GM23338 (cell line): ENCODE data around the gene FHIT. TPM values are rescaled to one million over a fixed set of nuclear protein-coding genes. Genes with fewer than 3 reads are reported as not detected.

Experiments
- ATAC-seq: fragments of 200-7000 bp; cut with Tn5 transposase; 3 replicates; pipeline ENCODE4 v1.9.1; 2020
- DNase-seq: peaks from one replicate; pipeline ENCODE4 v3.0.0-alpha.2; 2015; ENCODE audit warnings: low spot score
- H2AFZ ChIP-seq: fragments of 200-600 bp; sonication (generic); 2 replicates; pipeline ENCODE4 v1.8.0; 2016; ENCODE audit warnings: antibody characterized with exemption, mild to moderate bottlenecking, moderate library complexity
- H3F3A ChIP-seq: fragments of 200-600 bp; sonication (generic); replicated peaks from 2 replicates; pipeline ENCODE4 v1.8.0; 2017; ENCODE audit warnings: antibody characterized with exemption, mixed run types, low read depth
- H3K27ac ChIP-seq: fragments of 200-600 bp; sonication (generic); 2 replicates; pipeline ENCODE4 v1.6.1; 2016; ENCODE audit warnings: low read depth
- H3K27me3 ChIP-seq: fragments of 200-600 bp; sonication (generic); 2 replicates; pipeline ENCODE4 v1.8.0; 2016; ENCODE audit warnings: mild to moderate bottlenecking, mixed run types, moderate library complexity; ENCODE audit not compliant: insufficient read depth
- H3K36me3 ChIP-seq: fragments of 200-600 bp; sonication (generic); 2 replicates; pipeline ENCODE4 v1.8.0; 2016; ENCODE audit warnings: mild to moderate bottlenecking; ENCODE audit not compliant: insufficient read depth
- H3K4me1 ChIP-seq: fragments of 200-600 bp; sonication (generic); 2 replicates; pipeline ENCODE4 v1.8.0; 2016; ENCODE audit warnings: mild to moderate bottlenecking, moderate library complexity; ENCODE audit not compliant: insufficient read depth
- H3K4me2 ChIP-seq: fragments of 200-600 bp; sonication (generic); 2 replicates; pipeline ENCODE4 v1.7.1; 2017; ENCODE audit warnings: mixed run types
- H3K4me3 ChIP-seq: fragments of 200-600 bp; sonication (generic); 2 replicates; pipeline ENCODE4 v1.6.1; 2016; ENCODE audit warnings: mixed run types
- H3K79me2 ChIP-seq: fragments of 200-600 bp; sonication (generic); replicated peaks from 2 replicates; pipeline ENCODE4 v1.8.0; 2017; ENCODE audit warnings: mild to moderate bottlenecking; ENCODE audit not compliant: insufficient read depth
- H3K9me2 ChIP-seq: fragments of 200-600 bp; sonication (generic); 2 replicates; pipeline ENCODE4 v1.8.0; 2017; ENCODE audit not compliant: insufficient read depth
- H4K20me1 ChIP-seq: fragments of 200-600 bp; sonication (generic); replicated peaks from 2 replicates; pipeline ENCODE4 v1.8.0; 2017; ENCODE audit warnings: mild to moderate bottlenecking; ENCODE audit not compliant: insufficient read depth
- H3K27ac Mint-ChIP-seq: 2 replicates; pipeline ENCODE4 v1.8.0; 2020; ENCODE audit warnings: inconsistent platforms, mild to moderate bottlenecking, moderate library complexity, mixed read lengths
- H3K27me3 Mint-ChIP-seq: 3 replicates; pipeline ENCODE4 v1.8.0; 2022; ENCODE audit warnings: low read depth, mild to moderate bottlenecking, moderate library complexity, mixed read lengths, inconsistent platforms; ENCODE audit not compliant: insufficient read depth, poor library complexity
- H3K36me3 Mint-ChIP-seq: 3 replicates; pipeline ENCODE4 v1.8.0; 2021; ENCODE audit warnings: low read depth, mild to moderate bottlenecking, inconsistent platforms, moderate library complexity, mixed read lengths
- H3K4me1 Mint-ChIP-seq: 3 replicates; pipeline ENCODE4 v1.8.0; 2020; ENCODE audit warnings: mild to moderate bottlenecking, inconsistent platforms, mixed read lengths
- H3K4me3 Mint-ChIP-seq: 3 replicates; pipeline ENCODE4 v1.8.0; 2021; ENCODE audit warnings: moderate library complexity, mild to moderate bottlenecking, inconsistent platforms, mixed read lengths
- H3K9me3 Mint-ChIP-seq: 3 replicates; pipeline ENCODE4 v1.8.0; 2020; ENCODE audit warnings: moderate library complexity, mild to moderate bottlenecking, inconsistent platforms, mixed read lengths
- ETS1 ChIP-seq: IDR thresholded peaks from 2 replicates; pipeline ENCODE4 v1.6.1; 2016; ENCODE audit warnings: antibody characterized with exemption
- NANOG ChIP-seq: IDR thresholded peaks from 2 replicates; pipeline ENCODE4 v1.6.1; 2016; ENCODE audit warnings: antibody characterized with exemption, borderline replicate concordance
- STAT1 ChIP-seq: IDR thresholded peaks from one replicate; pipeline ENCODE4 v1.6.1; 2016; ENCODE audit warnings: antibody characterized with exemption; ENCODE audit not compliant: unreplicated experiment
- ZNF114 ChIP-seq: fragments of 250-450 bp; sonication (Bioruptor Pico); IDR thresholded peaks from 2 replicates; pipeline ENCODE4 v1.5.0; 2020; ENCODE audit warnings: mild to moderate bottlenecking, moderate library complexity
- ZNF462 ChIP-seq: fragments of 250-450 bp; sonication (Bioruptor Pico); IDR thresholded peaks from 2 replicates; pipeline ENCODE4 v1.5.0; 2020; ENCODE audit warnings: mild to moderate bottlenecking, moderate library complexity
- polyA plus RNA-seq: library from polyadenylated mRNA; unstranded; fragments of >200 nt; fragmentation: Nextera tagmentation; extraction: Ambion mirVana; gene quantifications from 2 replicates; pipeline ENCODE4 v1.2.1, GENCODE V29; 2016
- total RNA-seq: library from RNA; depleted of rRNA; stranded (reverse); fragments of >200 nt; shearing (Covaris generic); gene quantifications from 2 replicates; pipeline ENCODE4 v1.2.3, GENCODE V29; 2014

Gene FHIT
- total and polyA plus RNA-seq, 2 experiments from 2014 or later: 3.0 to 8.3 TPM

GRCh38 chr3:60025096-60026050 lies 1225.9 kb downstream of the FHIT start:
- no peak for DNase-seq

More at GRCh38 chr3:60025096-60026050, 1225.9 kb downstream of the FHIT start:
- H3K27ac Mint-ChIP-seq: no peak overlapping the region
- H4K20me1 ChIP-seq: no peaks in the 10 kb centered on the region
- ATAC-seq: no peak
- H3K27ac ChIP-seq: no peak overlapping the region
- H3K4me3 ChIP-seq: no peak overlapping the region
- H2AFZ ChIP-seq: no peak overlapping the region
- no peaks in the 10 kb centered on the region for H3K27me3 Mint-ChIP-seq
- no peaks in the 10 kb centered on the region for H3K9me2 ChIP-seq
- TF ChIP-seq ZNF462 (CRISPR knock-in tag): no peak
- no peak for TF ChIP-seq STAT1
- no peak for TF ChIP-seq NANOG
- no peak for TF ChIP-seq ETS1
- no peak for TF ChIP-seq ZNF114 (CRISPR knock-in tag)
- H3K4me2 ChIP-seq: no peak overlapping the region
- no peaks in the 10 kb centered on the region for H3K36me3 ChIP-seq
- H3K36me3 Mint-ChIP-seq: no peaks in the 10 kb centered on the region
- H3K4me3 Mint-ChIP-seq: no peak overlapping the region
- no peaks in the 10 kb centered on the region for H3K79me2 ChIP-seq
- no peaks in the 10 kb centered on the region for H3K9me3 Mint-ChIP-seq
- H3K4me1 Mint-ChIP-seq: no peaks in the 10 kb centered on the region
- H3K4me1 ChIP-seq: no peaks in the 10 kb centered on the region
- no peaks in the 10 kb centered on the region for H3K27me3 ChIP-seq
- H3F3A ChIP-seq: no peaks in the 10 kb centered on the region
